SH-SY5Y (cell line): ENCODE measurements around the gene AP3S1.

Source experiments
- GATA2 ChIP-seq: IDR thresholded peaks from 2 replicates; pipeline ENCODE4 v1.6.1; 2011; ENCODE audit warnings: mild to moderate bottlenecking, low read depth, low read length
- GATA3 ChIP-seq: IDR thresholded peaks from 2 replicates; pipeline ENCODE4 v1.6.1; 2011; ENCODE audit warnings: low read depth, mild to moderate bottlenecking, low read length, moderate library complexity

AP3S1 gene

GRCh38 chr5:115892021-115892420 is 50.3 kb downstream of the AP3S1 start:
- TF ChIP-seq GATA3, result no peak
- TF ChIP-seq GATA2, result no peak

- TF ChIP-seq GATA3 (no peak), GATA2 (no peak)
Observed at GRCh38 chr5:115894342-115894741, 52.6 kb downstream of the AP3S1 start.

GRCh38 chr5:115895821-115896220 is 54.1 kb downstream of the AP3S1 start:
- no peak for TF ChIP-seq GATA2
- TF ChIP-seq GATA3, result no peak

- TF ChIP-seq GATA3, result no peak
- no peak for TF ChIP-seq GATA2
Observed at GRCh38 chr5:115898656-115899055, 56.9 kb downstream of the AP3S1 start.

GRCh38 chr5:115907177-115907576 is 65.4 kb downstream of the AP3S1 start:
- no peak for TF ChIP-seq GATA3
- no peak for TF ChIP-seq GATA2

GRCh38 chr5:115920171-115920725 is 78.5 kb downstream of the AP3S1 start:
- no peak for TF ChIP-seq GATA3
- TF ChIP-seq GATA2, result no peak

- no peak for TF ChIP-seq GATA2
- TF ChIP-seq GATA3, result no peak
Observed at GRCh38 chr5:115930630-115931337, 89.0 kb downstream of the AP3S1 start.

- TF ChIP-seq GATA3, result no peak
Observed at GRCh38 chr5:115932991-115933390, 91.3 kb downstream of the AP3S1 start.

- TF ChIP-seq GATA2 (no peak), GATA3 (no peak)
Observed at GRCh38 chr5:115934388-115934974, 92.7 kb downstream of the AP3S1 start.

GRCh38 chr5:115936031-115936430 is 94.3 kb downstream of the AP3S1 start:
- TF ChIP-seq GATA2 (no peak), GATA3 (no peak)

GRCh38 chr5:115939059-115939458 is 97.3 kb downstream of the AP3S1 start:
- TF ChIP-seq GATA3 (no peak), GATA2 (no peak)

GRCh38 chr5:115940080-115940810 is 98.5 kb downstream of the AP3S1 start:
- no peak for TF ChIP-seq GATA2

GRCh38 chr5:115941051-115941675 is 99.4 kb downstream of the AP3S1 start:
- TF ChIP-seq GATA2, result no peak
- TF ChIP-seq GATA3, result no peak

GRCh38 chr5:115944501-115944900 is 102.8 kb downstream of the AP3S1 start:
- TF ChIP-seq GATA3 (no peak), GATA2 (no peak)

GRCh38 chr5:115946655-115947054 is 104.9 kb downstream of the AP3S1 start:
- TF ChIP-seq GATA3 (no peak), GATA2 (no peak)
